22Rv1 (cell line): Measurements from ENCODE around the gene FADD.

Experiments used
- CTCF ChIP-seq: fragments of 450-650 bp; IDR thresholded peaks from 2 replicates; pipeline ENCODE4 v1.5.1; 2017; ENCODE audit warnings: mild to moderate bottlenecking
- ZFX ChIP-seq: fragments of 450-650 bp; IDR thresholded peaks from 2 replicates; pipeline ENCODE4 v1.6.1; 2017; ENCODE audit warnings: antibody characterized with exemption, borderline replicate concordance

DNA sequence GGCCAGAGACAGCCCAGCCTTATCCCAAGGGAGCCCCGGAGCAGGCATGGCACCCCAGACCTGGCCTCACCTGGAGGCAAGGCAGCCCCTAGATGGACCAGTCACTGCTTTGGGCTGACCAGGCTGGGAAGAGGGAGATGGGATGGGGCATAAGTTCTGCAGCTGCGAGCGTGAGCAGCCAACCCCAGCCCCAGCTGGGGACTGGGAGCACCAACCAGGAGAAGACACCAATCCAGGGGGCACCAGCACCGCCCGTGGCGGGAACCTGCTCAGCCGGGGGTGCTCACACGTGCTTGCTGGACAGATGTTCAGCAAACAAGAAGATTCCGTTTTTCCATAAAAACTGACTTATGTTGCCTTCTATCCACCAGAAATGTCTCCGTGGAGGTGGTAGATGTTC is 16.2 kb upstream of the FADD start:
- TF ChIP-seq CTCF, result no peak
- TF ChIP-seq ZFX, result no peak
